GM18861 (cell line): Measurements from ENCODE around the gene HCRTR1.

Source experiments
- ATAC-seq: cut with Tn5 transposase; IDR thresholded peaks from one replicate; pipeline ENCODE4 v1.9.1; 2021; ENCODE audit not compliant: unreplicated experiment

HCRTR1 gene

DNA sequence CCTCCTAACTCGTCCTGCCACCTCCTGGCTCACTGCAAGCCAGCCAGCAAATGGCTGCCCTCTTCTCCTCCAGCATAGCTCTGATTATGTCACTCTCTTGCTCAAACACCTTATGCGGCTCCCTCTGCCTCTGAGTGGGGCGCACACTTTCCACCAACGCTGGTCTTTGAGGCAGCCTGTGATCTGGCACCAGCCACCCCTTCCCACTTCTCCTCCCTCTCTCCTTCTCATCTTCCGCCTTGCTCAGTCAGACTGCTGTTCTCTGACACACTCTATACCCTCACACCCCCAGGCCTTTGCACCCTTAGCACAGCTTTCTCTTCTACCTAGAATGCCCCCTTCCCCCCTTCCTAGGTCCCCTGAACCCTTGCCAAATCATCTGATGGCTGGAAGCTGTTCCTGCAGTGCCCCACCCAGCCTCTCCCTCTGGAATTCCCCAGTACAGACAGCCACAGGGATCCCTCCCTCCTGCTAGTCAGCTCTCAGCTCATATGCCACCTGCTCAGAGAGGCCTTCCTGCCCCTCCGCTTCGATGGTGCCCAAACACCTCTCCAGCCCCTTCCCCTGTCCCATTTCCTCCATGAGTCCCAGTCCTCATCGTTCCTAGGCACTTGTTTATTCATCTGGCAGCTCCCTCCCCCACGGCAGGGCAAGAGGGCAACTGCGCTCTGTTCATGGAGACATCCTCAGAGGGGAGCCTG lies 48.9 kb downstream of the HCRTR1 start:
- ATAC-seq: no peak

GRCh38 chr1:31667065-31667785 lies 49.7 kb downstream of the HCRTR1 start:
- ATAC-seq: no peak

- no peak for ATAC-seq
Observed at GRCh38 chr1:31668303-31668883, 50.9 kb downstream of the HCRTR1 start.

DNA sequence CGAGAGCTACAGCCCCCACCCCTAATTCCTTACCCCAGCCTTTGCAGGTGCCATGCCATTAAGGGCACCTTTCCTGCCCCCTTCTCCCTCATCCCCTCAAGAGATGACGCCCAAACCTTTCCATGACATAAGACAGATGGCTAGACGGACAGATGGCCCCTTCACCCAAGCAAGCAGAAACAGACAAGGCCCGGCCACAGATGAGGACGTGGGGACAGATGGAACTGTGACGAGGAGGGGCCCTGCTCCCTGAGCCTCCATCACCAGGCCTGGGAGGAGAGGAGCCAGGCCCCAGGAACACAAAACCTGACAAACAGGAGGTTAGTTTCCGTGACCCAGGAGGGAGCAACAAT lies 51.9 kb downstream of the HCRTR1 start:
- no peak for ATAC-seq

GRCh38 chr1:31669786-31670592 lies 52.5 kb downstream of the HCRTR1 start:
- no peak for ATAC-seq

DNA sequence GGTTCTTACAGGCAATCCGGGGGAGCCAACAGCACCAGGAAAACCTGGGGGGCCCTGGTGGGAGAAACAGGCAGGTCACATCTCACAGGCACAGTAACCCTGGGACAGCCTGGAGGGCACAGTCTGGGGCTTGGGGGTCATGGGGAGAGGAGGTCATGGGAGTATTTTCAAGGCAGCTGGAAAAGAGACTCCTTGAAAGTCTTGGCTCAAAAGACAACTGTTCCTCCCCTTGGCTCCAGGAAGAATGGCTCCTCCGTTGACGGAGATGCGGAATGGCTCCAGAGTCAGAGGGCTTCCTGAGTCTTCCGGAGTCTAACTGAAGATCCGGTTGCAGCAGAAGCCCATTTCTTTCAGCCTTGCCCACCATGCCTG lies 53.1 kb downstream of the HCRTR1 start:
- ATAC-seq: no peak

DNA sequence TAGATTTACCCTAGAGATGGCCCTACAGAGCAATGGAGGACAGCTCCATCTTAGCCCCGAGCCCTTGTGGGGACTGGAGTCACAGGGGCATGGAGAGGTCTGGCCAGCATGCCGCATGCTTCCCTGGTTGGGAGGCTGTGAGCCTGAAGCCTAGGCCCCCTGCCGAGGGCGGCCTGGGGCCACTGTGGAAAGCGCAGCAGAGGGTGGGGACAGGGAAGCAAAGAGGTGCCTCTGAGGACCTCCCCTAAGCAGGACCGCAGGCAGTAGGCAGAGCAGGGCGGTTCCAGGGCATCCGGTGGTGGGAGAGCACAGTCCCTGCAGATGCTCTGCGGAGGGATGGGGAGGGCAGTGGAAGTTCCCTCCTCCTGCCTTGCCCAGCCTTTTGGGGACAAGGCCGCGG lies 53.7 kb downstream of the HCRTR1 start:
- ATAC-seq: no peak

DNA sequence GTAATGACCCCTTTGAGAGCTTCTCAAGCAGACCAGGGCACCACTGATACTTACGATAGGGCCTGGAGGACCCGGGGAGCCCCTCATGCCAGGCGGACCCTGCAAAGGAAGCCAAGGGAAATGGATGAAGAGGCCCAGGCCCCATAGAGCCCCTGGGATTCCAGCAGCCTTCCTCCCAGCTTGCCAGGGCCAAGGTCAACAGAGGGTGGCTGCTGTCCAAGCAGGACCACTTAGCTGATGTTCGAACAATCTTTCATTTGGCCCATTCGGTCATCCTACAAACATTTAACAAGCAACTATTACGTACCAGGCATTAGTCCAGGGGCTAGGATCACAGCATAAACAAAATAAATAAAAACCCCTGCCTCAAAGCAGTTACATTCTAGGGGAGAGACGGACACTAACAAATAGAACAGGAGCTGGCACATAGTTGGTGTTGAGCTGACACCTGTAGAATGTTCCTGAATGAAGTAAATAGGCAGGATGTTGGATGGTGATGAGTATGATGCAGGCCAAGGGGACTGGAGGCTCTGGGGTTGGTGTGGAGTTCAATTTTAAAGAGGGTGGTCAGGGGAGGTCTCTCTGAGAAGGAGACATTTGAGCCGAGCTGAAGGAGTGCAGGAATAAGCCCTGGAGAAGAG lies 54.2 kb downstream of the HCRTR1 start:
- ATAC-seq: no peak

- no peak for ATAC-seq
Observed at GRCh38 chr1:31672986-31673385, 55.5 kb downstream of the HCRTR1 start.

DNA sequence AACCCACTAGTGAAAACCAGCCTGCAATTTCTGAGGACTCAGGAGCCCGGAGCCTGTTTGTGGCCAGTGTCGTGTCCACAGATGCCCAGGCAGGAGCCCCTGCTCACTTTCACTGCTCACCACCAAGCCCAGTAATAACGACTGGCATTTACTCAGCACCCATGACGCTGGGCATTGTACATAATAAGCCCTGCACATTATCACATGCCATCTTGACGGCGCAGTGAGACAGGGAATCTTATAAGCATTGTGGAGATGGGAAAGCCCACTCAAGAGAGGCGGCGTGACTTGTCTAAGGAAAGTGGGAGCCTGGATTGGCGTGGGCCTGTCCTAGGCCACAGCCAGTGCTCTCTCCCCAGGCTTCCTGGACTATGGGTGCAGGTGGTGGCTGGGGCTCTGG lies 55.9 kb downstream of the HCRTR1 start:
- no peak for ATAC-seq

GRCh38 chr1:31674626-31675025 lies 57.1 kb downstream of the HCRTR1 start:
- no peak for ATAC-seq

DNA sequence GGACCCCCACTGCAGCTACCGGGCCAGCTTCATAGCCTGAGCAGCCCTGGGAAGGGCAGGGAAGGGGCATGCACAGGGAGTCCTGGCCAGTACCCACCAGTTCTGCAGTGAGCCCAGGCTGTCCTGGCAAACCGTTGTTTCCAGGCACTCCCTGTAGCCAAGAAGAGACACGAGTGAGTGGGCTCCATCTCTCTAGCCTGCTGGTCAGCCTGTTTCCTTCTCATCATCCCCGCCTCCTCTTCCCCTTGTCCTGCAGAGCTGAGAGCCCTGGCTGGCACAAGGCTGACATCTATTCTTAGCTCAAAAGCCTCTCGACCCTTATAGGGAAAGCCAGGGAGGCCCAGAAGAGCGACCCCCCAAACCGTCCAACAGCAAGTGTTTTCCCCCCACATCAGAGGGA lies 57.7 kb downstream of the HCRTR1 start:
- no peak for ATAC-seq

DNA sequence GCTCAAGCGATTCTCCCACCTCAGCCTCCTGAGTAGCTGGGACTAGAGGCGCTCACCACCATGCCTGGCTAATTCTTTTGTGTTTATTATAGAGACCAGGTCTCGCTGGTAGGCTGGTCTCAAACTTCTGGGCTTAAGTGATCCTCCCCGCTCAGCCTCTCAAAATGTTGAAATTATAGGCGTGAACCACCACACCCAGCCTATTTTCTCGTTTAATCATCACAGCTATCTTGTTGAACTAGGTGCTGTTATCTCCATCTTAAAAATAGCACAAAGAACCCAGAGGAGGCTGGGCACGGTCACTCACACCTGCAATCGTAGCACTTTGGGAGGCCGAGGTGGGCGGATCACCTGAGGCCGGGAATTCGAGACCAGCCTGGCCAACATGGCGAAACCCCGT lies 58.3 kb downstream of the HCRTR1 start:
- ATAC-seq: no peak
